ENCODE data around the gene GSTM1. TPM values are rescaled to one million over a fixed set of nuclear protein-coding genes. Genes with fewer than 3 reads are reported as not detected.

Gene GSTM1
- total and polyA plus RNA-seq, 2 of the 8 experiments (the other 6 are each of a cell fraction or from before 2014, with no cell fraction given), result 16.7 to 42.5 TPM

DNA sequence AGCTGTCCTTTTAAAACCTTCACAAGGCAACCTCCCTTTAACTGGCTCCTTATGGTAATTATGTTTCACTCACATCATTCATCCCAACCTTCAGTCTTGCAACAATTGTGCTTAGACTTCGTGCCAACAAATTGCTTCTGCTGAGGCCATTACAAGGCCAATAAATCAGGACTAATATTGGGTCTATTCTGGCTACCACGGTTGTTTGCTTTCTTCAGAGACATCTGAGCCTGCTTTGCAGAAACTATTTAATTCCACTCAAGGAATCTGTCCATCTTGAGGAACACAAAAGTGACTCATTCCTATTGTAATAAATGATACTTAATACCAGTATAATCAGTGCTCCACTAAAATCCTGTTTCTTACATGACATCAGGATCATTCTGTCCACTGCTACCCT lies 34.3 kb upstream of the GSTM1 start:
- CTCF ChIA-PET (ENCODE audit: partially characterized antibody), result interaction anchor here (1.2 to 11.8 kb wide), 3 partner anchors 13 to 120 kb away, joined by 3 to 185 read pairs (median 51); no protein-coding TSS in a partner anchor
- no peak overlapping the region for H4K8ac ChIP-seq (ENCODE audit: extremely low read depth, insufficient read depth, low read length)
- peaks cover 0 to 5% (median 4%) of the 10 kb centered on the region in 4 experiments; a peak in 6 of 7 replicates for H3K27me3 ChIP-seq (replicated peaks in 1 of 4; ENCODE audit: control insufficient read depth in 3 of 4, extremely low read depth in 1 of 4, insufficient read depth in 3 of 4, low read length in 3 of 4)
- H3K4me1 ChIP-seq (replicated peaks in 1 of 4; ENCODE audit: control insufficient read depth in 3 of 4, insufficient read depth in 4 of 4, low read length in 3 of 4), result 0 out of 7 replicates have a peak, but pooled peaks cover 0 to 3% (median 0%) of the 10 kb centered on the region in 4 experiments
- H4K20me1 ChIP-seq (replicated peaks in 1 of 2; ENCODE audit: control insufficient read depth in 1 of 2, insufficient read depth in 2 of 2, low read length in 2 of 2), result no peaks in the 10 kb centered on the region
- H3K9me3 ChIP-seq (ENCODE audit: insufficient read depth in 2 of 2, low read depth in 1 of 2, low read length in 1 of 2), result no peaks in the 10 kb centered on the region
- H3K9ac ChIP-seq (replicated peaks in 1 of 4; ENCODE audit: extremely low read depth in 1 of 4, low read depth in 3 of 4, low read length in 3 of 4), result no peak overlapping the region
- FAIRE-seq (no peak), DNase-seq (ENCODE audit: low read depth in 1 of 2, low spot score in 2 of 2) (no peak)
- no peaks in the 10 kb centered on the region for H3K79me2 ChIP-seq (ENCODE audit: control insufficient read depth in 1 of 2, insufficient read depth in 2 of 2, low read length in 2 of 2)
- no peaks in the 10 kb centered on the region for H3K36me3 ChIP-seq (ENCODE audit: control insufficient read depth in 2 of 4, insufficient read depth in 4 of 4, low read length in 3 of 4)
- no peak overlapping the region for H2AFZ ChIP-seq (ENCODE audit: low read length)
- peaks cover 9% of the 10 kb centered on the region for H3K23me2 ChIP-seq (ENCODE audit: low read depth, low read length)
- H3K14ac ChIP-seq (ENCODE audit: insufficient read length), result no peak overlapping the region
- no peak overlapping the region for H2BK120ac ChIP-seq (replicated peaks; ENCODE audit: low read depth, low read length)
- H3K4ac ChIP-seq (replicated peaks; ENCODE audit: insufficient read length, low read depth, low read length), result no peak overlapping the region
- H2BK12ac ChIP-seq (ENCODE audit: low read depth, low read length), result no peak overlapping the region
- no peak overlapping the region for H2AK5ac ChIP-seq (ENCODE audit: low read depth, low read length)
- no peak overlapping the region for H3K4me3 ChIP-seq (ENCODE audit: extremely low read depth in 1 of 4, insufficient read depth in 2 of 4, low read depth in 3 of 4, low read length in 4 of 4)
- H2BK5ac ChIP-seq (ENCODE audit: low read depth, low read length), result no peak overlapping the region
- WGBS, 2 experiments (ENCODE audit: extremely low coverage in 1 of 2, insufficient coverage in 1 of 2, insufficient read length in 1 of 2, insufficient replicate concordance in 2 of 2, low coverage in 1 of 2, low lambda C conversion rate in 2 of 2, missing lambda C conversion rate in 1 of 2), result 79% methylated on average over 2 of the region's 2 CpGs; no CpG with 5 or more reads in 1 of the 2 experiments
- POLR2A ChIA-PET (ENCODE audit: partially characterized antibody), result interaction anchor here (2.2 kb wide), 1 partner anchor 10 kb away, joined by 6 read pairs; no protein-coding TSS in a partner anchor
- H3K56ac ChIP-seq (replicated peaks; ENCODE audit: insufficient read length, low read depth, low read length), result no peak overlapping the region
- H2BK15ac ChIP-seq (ENCODE audit: low read length), result no peak overlapping the region
- H3K18ac ChIP-seq (ENCODE audit: extremely low read depth, low read length), result no peak overlapping the region
- TF ChIP-seq CEBPB (IDR thresholded peaks at IDR 0.05; ENCODE audit: low read depth, low read length) (no peak), RBBP5 (IDR thresholded peaks at IDR 0.05; ENCODE audit: borderline replicate concordance, low read depth, low read length) (no peak), ZNF274 (IDR thresholded peaks at IDR 0.05; ENCODE audit: borderline replicate concordance, extremely low read depth, low read length) (no peak), GTF2F1 (IDR thresholded peaks at IDR 0.05; ENCODE audit: borderline replicate concordance, low read depth, low read length) (no peak), FOSL1 (IDR thresholded peaks at IDR 0.05; ENCODE audit: insufficient read depth, low read depth, low read length) (no peak), E2F6 (IDR thresholded peaks at IDR 0.05) (no peak), EP300 (IDR thresholded peaks at IDR 0.05; ENCODE audit: borderline replicate concordance in 1 of 2, low read depth in 2 of 2, low read length in 2 of 2) (no peak), RNF2 (IDR thresholded peaks at IDR 0.05; ENCODE audit: borderline replicate concordance, low read depth, low read length, missing control alignments, poor library complexity, severe bottlenecking) (no peak), NRF1 (IDR thresholded peaks at IDR 0.05; ENCODE audit: low read depth, low read length) (no peak)
- no peak overlapping the region for H3K27ac ChIP-seq (ENCODE audit: low read depth, low read length)
- H4K91ac ChIP-seq (replicated peaks; ENCODE audit: insufficient read length, low read length), result no peak overlapping the region
- no peaks in the 10 kb centered on the region for H3K79me1 ChIP-seq (ENCODE audit: low read depth, low read length)
- no peak overlapping the region for H2BK20ac ChIP-seq (ENCODE audit: low read length)
- H4K5ac ChIP-seq (ENCODE audit: insufficient read length, low read depth, low read length), result no peak overlapping the region
- H3K23ac ChIP-seq (ENCODE audit: insufficient read length), result no peak overlapping the region
- H3K4me2 ChIP-seq (ENCODE audit: insufficient read depth in 1 of 2, low read depth in 2 of 2, low read length in 2 of 2), result no peak overlapping the region
